Measurements from ENCODE around the gene MEX3A.

- TF ChIP-seq CHD1 (IDR thresholded peaks at IDR 0.05; ENCODE audit: low read depth, low read length) (no peak), MAFK (IDR thresholded peaks at IDR 0.05; ENCODE audit: low read depth, low read length) (no peak), CTCF (IDR thresholded peaks at IDR 0.05; ENCODE audit: control extremely low read depth in 1 of 3, insufficient read depth in 1 of 3, low read depth in 1 of 3, low read length in 3 of 3) (no peak), EZH2 (IDR thresholded peaks at IDR 0.05; ENCODE audit: low read depth, low read length, severe bottlenecking) (no peak)
These were observed 37.2 kb downstream of the MEX3A start for GRCh38 chr1:156045076-156045475.

Data from H1 (cell line).